ENCODE results near the gene FAM131A. TPM values are rescaled to one million over a fixed set of nuclear protein-coding genes. Genes with fewer than 3 reads are reported as not detected.

The FAM131A gene
- total and polyA plus RNA-seq, 8 donors: 12.4 to 19.3 (median 14.9) TPM

DNA sequence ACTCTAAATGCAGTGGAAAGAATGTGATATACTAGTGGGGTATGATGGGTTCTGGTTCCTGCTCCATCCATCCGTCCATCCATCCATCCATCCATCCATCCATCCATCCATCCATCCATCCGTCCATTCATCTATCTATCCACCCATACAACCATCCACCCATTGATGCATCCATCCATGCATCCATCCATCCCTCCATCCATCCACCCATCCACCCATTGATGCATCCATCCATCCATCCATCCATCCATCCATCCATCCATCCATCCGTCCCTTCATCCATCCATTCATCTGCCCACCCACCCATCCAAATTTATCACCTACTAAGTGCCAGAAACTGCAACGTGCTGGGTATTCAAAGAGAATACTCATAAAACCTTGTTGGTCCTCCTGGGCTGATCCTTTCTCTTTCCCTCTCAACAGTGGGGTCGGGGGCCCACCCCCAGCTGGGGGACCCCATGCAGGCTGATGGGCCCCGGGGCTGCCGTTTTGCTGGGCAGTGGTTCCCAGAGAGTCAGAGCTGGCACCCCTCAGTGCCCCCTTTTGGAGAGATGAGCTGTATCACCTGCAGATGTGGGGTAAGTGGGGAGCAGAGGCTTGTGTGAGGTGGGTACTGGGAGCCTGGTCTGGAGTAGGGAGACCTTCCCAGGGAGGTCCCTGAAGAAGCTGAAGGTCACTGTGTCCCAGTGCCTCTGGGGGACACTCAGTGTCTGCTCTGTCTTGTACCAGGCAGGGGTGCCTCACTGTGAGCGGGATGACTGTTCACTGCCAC lies 51.0 kb downstream of the FAM131A start:
- DNase-seq: peak in 1 of 4 donors; percentile 51
- no peaks in the 10 kb centered on the region for H3K9me3 ChIP-seq
- H3K36me3 ChIP-seq: no peaks in the 10 kb centered on the region
- intact Hi-C loops (cut with DNase I): no loop called here
- H3K4me3 ChIP-seq: no peak overlapping the region
- H3K27ac ChIP-seq: no peak overlapping the region
- no peaks in the 10 kb centered on the region for H3K4me1 ChIP-seq
- peaks cover 0 to 25% of the 10 kb centered on the region in 2 donors for H3K27me3 ChIP-seq
- ATAC-seq: no peak
- TF ChIP-seq, protein P1, sequence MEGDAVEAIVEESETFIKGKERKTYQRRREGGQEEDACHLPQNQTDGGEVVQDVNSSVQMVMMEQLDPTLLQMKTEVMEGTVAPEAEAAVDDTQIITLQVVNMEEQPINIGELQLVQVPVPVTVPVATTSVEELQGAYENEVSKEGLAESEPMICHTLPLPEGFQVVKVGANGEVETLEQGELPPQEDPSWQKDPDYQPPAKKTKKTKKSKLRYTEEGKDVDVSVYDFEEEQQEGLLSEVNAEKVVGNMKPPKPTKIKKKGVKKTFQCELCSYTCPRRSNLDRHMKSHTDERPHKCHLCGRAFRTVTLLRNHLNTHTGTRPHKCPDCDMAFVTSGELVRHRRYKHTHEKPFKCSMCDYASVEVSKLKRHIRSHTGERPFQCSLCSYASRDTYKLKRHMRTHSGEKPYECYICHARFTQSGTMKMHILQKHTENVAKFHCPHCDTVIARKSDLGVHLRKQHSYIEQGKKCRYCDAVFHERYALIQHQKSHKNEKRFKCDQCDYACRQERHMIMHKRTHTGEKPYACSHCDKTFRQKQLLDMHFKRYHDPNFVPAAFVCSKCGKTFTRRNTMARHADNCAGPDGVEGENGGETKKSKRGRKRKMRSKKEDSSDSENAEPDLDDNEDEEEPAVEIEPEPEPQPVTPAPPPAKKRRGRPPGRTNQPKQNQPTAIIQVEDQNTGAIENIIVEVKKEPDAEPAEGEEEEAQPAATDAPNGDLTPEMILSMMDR (IDR thresholded peaks at IDR 0.05): no peak

DNA sequence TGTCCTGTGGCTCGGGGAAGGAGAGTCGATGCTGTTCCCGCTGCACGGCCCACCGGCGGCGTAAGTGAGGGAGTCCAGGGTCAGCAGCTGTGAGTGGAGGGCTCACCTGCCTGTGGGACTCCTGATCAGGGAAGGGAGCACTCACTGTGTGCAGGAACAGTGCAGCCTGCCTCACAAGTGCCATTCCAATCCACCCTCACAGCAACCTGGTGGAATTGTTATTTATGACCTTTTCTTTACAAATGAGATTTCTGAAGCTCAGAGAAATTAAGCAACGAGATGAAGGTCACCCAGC lies 51.5 kb downstream of the FAM131A start:
- ATAC-seq (no peak), DNase-seq (no peak)
- Histone ChIP-seq H3K27me3 (peaks cover 0 to 24% of the 10 kb centered on the region in 2 donors), H3K9me3 (no peaks in the 10 kb centered on the region), H3K4me3 (no peak overlapping the region), H3K27ac (no peak overlapping the region), H3K4me1 (no peaks in the 10 kb centered on the region), H3K36me3 (no peaks in the 10 kb centered on the region)
- intact Hi-C loops (cut with DNase I): no loop called here
- TF ChIP-seq, protein P1 (IDR thresholded peaks at IDR 0.05): no peak

DNA sequence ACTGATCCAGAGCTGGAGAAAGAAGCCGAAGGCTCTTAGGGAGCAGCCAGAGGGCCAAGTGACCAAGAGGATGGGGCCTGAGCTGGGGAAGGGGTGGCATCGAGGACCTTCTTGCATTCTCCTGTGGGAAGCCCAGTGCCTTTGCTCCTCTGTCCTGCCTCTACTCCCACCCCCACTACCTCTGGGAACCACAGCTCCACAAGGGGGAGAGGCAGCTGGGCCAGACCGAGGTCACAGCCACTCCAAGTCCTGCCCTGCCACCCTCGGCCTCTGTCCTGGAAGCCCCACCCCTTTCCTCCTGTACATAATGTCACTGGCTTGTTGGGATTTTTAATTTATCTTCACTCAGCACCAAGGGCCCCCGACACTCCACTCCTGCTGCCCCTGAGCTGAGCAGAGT lies 52.0 kb downstream of the FAM131A start:
- ATAC-seq: no peak
- H3K27ac ChIP-seq: no peak overlapping the region
- DNase-seq: peak in 1 of 4 donors; percentile 41
- no peak overlapping the region for H3K4me3 ChIP-seq
- H3K4me1 ChIP-seq: no peaks in the 10 kb centered on the region
- intact Hi-C loops (cut with DNase I): no loop called here
- H3K9me3 ChIP-seq: no peaks in the 10 kb centered on the region
- peaks cover 0 to 24% of the 10 kb centered on the region in 2 donors for H3K27me3 ChIP-seq
- no peaks in the 10 kb centered on the region for H3K36me3 ChIP-seq
- TF ChIP-seq, protein P1 (IDR thresholded peaks at IDR 0.05): no peak

DNA sequence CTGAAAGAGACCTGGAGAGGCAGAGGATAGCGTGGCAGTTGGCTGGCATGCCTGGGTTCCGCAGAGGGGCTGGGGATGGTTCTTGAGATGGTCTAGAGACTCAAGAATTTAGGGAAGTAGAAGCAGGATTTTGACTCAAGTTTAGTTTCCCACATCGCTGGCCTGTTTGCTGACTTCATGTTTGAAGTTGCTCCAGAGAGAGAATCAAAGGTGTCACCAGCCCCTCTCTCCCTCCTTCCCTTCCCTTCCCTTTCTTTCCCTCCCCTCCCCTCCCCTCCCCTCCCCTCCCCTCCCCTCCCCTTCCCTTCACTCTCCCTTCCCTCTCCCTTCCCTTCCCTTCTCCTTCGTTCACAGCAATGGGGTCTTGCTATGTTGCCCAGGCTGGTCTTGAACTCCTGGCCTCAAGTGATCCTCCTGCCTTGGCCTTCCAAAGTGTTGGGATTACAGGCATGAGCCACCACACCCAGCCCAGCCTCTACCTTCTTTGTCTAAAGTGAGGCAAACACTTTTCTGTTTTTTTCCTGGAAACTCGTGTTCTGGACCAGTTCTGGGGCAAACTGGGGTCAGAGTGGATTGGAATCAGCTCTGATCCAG lies 52.6 kb downstream of the FAM131A start:
- Histone ChIP-seq H3K27me3 (peaks cover 0 to 24% of the 10 kb centered on the region in 2 donors), H3K4me1 (no peaks in the 10 kb centered on the region), H3K27ac (no peak overlapping the region), H3K36me3 (no peaks in the 10 kb centered on the region), H3K4me3 (no peak overlapping the region), H3K9me3 (no peaks in the 10 kb centered on the region)
- intact Hi-C loops (cut with DNase I): no loop called here
- DNase-seq: no peak
- TF ChIP-seq, protein P1 (IDR thresholded peaks at IDR 0.05): no peak
- ATAC-seq: no peak

DNA sequence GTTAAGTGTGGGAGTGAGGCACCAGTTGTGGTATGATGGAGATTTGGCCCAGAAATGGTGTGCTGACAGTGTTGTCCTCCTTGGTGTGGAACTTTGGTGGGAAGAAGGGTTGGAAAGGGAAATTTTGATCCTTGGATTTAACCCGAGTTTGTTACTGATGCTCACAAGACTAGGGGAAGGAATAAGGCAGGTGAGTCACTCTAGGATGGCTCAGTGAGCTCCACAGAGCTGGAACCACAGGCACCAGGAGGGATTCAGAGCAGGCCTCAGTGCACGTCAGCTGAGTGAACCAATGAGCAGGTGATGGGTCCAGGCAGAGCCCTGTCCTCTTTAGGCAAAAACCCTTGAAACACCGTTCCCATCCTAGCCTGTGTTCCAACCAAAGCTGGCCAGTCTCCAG lies 53.9 kb downstream of the FAM131A start:
- ATAC-seq (no peak), DNase-seq (no peak)
- Histone ChIP-seq H3K36me3 (no peaks in the 10 kb centered on the region), H3K4me1 (no peaks in the 10 kb centered on the region), H3K4me3 (no peak overlapping the region), H3K27ac (no peak overlapping the region), H3K27me3 (peaks cover 0 to 17% of the 10 kb centered on the region in 2 donors), H3K9me3 (no peaks in the 10 kb centered on the region)
- intact Hi-C loops (cut with DNase I): no loop called here
- TF ChIP-seq, protein P1 (IDR thresholded peaks at IDR 0.05): no peak
